Spleen (tissue), 11 donors: ENCODE data around the gene BOD1. TPM values are rescaled to one million over a fixed set of nuclear protein-coding genes. Genes with fewer than 3 reads are reported as not detected.

Experiments used
- DNase-seq: peaks from one replicate; pipeline ENCODE4 v3.0.0-alpha.2; 2020
- H3K27ac ChIP-seq, 8 donors: fragments of 200-600 bp; sonication (generic) in 7 of 8; 1 replicate in 4 of 8; 2 replicates in 4 of 8; pipeline versions ENCODE4 v1.5.0 to v1.8.0; 2016 to 2021; ENCODE audit warnings: inconsistent platforms in 4 of 8, mild to moderate bottlenecking in 4 of 8, moderate library complexity in 1 of 8
- H3K27me3 ChIP-seq, 7 donors: fragments of 200-600 bp; sonication (generic) in 6 of 7; replicated peaks in 1 of 7; 1 replicate in 4 of 7; 2 replicates in 3 of 7; pipeline versions ENCODE4 v1.5.0 to v1.8.0; 2016 to 2021; ENCODE audit warnings: inconsistent platforms in 3 of 7, mild to moderate bottlenecking in 1 of 7
- H3K36me3 ChIP-seq, 6 donors: fragments of 200-600 bp; sonication (generic) in 5 of 6; 1 replicate in 4 of 6; 2 replicates in 2 of 6; pipeline versions ENCODE4 v1.5.0 to v1.8.0; 2016 to 2021; ENCODE audit warnings: inconsistent platforms in 2 of 6
- H3K4me1 ChIP-seq, 6 donors: fragments of 200-600 bp; sonication (generic) in 5 of 6; 1 replicate in 3 of 6; 2 replicates in 3 of 6; pipeline versions ENCODE4 v1.5.0 to v1.8.0; 2016 to 2021; ENCODE audit warnings: inconsistent platforms in 3 of 6
- H3K4me3 ChIP-seq, 8 donors: fragments of 200-600 bp; sonication (generic) in 7 of 8; 1 replicate in 4 of 8; 2 replicates in 4 of 8; pipeline versions ENCODE4 v1.5.0 to v1.8.0; 2016 to 2021; ENCODE audit warnings: inconsistent platforms in 4 of 8, mild to moderate bottlenecking in 4 of 8, moderate library complexity in 2 of 8
- H3K9me3 ChIP-seq, 8 donors: fragments of 200-600 bp; sonication (generic) in 7 of 8; 1 replicate in 4 of 8; 2 replicates in 4 of 8; pipeline versions ENCODE4 v1.5.0 to v1.8.0; 2016 to 2021; ENCODE audit warnings: inconsistent platforms in 4 of 8
- POLR2A ChIP-seq, 3 donors: fragments of 450-650 bp; IDR thresholded peaks; one replicate each; pipeline ENCODE4 v1.5.1; 2017; ENCODE audit warnings: antibody characterized with exemption in 3 of 3, mild to moderate bottlenecking in 1 of 3
- POLR2AphosphoS5 ChIP-seq, 3 donors: sonication (generic); formaldehyde crosslinking; IDR thresholded peaks; one replicate each; pipeline ENCODE4 v1.5.1; 2017; ENCODE audit warnings: antibody characterized with exemption in 3 of 3
- WGBS, 5 donors: extraction: QIAGEN DNeasy Blood & Tissue Kit in 3 of 5; methylation state at CpG; one replicate each; pipeline versions ENCODE4 v1.1.5 to v1.1.7; 2013 to 2018; 5-methylcytosine and 5-hydroxymethylcytosine counted together
- intact Hi-C: fragments of 100-400 bp; cut with DNase I; formaldehyde crosslinking; loops from one replicate; pipeline ENCODE4 v1.15.0; 2023; ENCODE audit warnings: low total_unique reads
- polyA plus RNA-seq, 3 donors: library from polyadenylated mRNA; stranded (reverse); fragments of 200-250 nt; gene quantifications; one replicate each; pipeline ENCODE4 v1.2.1, GENCODE V29; 2013
- total RNA-seq, 7 donors: library from RNA; depleted of rRNA in 3 of 7; stranded (reverse); fragments of >200 nt in 3 of 7; fragmentation: NEBNext Ultra II Directional in 4 of 7; extraction: Animal tissue kit (Norgen Biotek cat#: 25700) in 4 of 7; gene quantifications; one replicate each; pipeline versions ENCODE4 v1.1.0 to v1.2.1, GENCODE V29; 2016 to 2021
- TF ChIP-seq, protein P1 (sequence below), 11 experiments: fragments of 200-600 bp in 7 of 11; fragments of 450-650 bp in 4 of 11; sonication (generic) in 4 of 11; IDR thresholded peaks in 8 of 11; conservative IDR thresholded peaks in 3 of 11; 1 replicate in 7 of 11; 2 replicates in 4 of 11; pipeline versions ENCODE4 v1.4.0 to v1.8.0; 2016 to 2021; ENCODE audit warnings: antibody characterized with exemption in 11 of 11, inconsistent platforms in 4 of 11, mild to moderate bottlenecking in 1 of 11
- donor health status: healthy with polysubstance abuse.
- donor health status: DM: no; HTN: no; CAD: no; lungs with moderate emphysema.
- donor health status: DM: no; HTN: no; CAD: no.
- donor health status: Bipolar disorder and iron deficiency.
- donor health status: healthy.
- donor health status: DM: no; HTN: no; CAD: no.
- donor health status: DM: yes; HTN: yes; CAD: no.

BOD1 gene
- total and polyA plus RNA-seq, 10 donors, result 28.1 to 40.5 (median 31.6) TPM

DNA sequence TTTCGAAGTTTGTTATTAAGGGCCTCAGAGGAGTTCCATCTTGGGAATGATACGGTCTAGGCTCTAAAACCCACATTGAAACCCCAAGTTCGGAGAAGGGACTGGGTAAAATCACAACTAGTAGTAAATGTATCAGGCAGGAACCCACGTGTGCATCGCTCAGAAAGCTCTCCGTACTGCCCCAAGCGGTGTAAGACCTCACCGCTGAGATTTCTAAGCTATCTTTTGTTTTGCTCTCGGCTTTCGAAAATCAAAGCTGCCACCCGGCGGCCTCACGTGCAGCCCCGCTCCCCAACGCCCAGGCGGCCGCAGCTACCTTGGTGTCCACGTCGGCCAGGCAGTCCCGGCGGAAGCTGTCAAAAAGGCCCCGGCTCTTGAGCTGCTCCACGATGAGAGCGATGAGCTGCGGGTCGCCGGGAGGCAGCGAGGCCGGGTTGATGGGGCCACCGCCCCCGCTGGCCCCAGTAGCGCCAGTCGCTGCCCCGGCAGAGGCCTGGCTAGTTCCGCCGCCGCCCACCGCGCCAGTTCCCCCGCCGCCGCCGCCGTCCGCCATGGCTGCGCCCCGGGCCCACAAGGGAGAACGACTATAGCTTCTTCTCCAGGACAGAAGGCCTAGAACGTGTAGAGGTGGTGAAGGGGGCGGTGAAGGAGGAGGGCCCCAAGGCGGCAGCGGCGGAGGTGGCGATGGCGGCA is 420 bp downstream of the BOD1 start:
- intact Hi-C loops, result loop anchor here (5.0 kb wide), 1 partner anchor 696 kb away; no protein-coding TSS in a partner anchor
- Histone ChIP-seq H3K4me3 (peak overlapping the region; percentile 86 to 99 (median 94)), H3K27me3 (no peaks in the 10 kb centered on the region), H3K36me3 (peaks cover 0 to 29% (median 18%) of the 10 kb centered on the region in 6 donors), H3K27ac (peak overlapping the region; percentile 90 to 97 (median 94)), H3K4me1 (peaks cover 24 to 75% (median 42%) of the 10 kb centered on the region in 6 donors), H3K9me3 (no peaks in the 10 kb centered on the region)
- 0 to 1% (median 0%) methylated on average over 19 to 55 of the region's 55 CpGs for WGBS, 5 donors
- TF ChIP-seq POLR2AphosphoS5 (IDR thresholded peaks at IDR 0.05), result peak in 1 of 3 donors; percentile 68
- TF ChIP-seq, protein P1, sequence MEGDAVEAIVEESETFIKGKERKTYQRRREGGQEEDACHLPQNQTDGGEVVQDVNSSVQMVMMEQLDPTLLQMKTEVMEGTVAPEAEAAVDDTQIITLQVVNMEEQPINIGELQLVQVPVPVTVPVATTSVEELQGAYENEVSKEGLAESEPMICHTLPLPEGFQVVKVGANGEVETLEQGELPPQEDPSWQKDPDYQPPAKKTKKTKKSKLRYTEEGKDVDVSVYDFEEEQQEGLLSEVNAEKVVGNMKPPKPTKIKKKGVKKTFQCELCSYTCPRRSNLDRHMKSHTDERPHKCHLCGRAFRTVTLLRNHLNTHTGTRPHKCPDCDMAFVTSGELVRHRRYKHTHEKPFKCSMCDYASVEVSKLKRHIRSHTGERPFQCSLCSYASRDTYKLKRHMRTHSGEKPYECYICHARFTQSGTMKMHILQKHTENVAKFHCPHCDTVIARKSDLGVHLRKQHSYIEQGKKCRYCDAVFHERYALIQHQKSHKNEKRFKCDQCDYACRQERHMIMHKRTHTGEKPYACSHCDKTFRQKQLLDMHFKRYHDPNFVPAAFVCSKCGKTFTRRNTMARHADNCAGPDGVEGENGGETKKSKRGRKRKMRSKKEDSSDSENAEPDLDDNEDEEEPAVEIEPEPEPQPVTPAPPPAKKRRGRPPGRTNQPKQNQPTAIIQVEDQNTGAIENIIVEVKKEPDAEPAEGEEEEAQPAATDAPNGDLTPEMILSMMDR (IDR thresholded peaks at IDR 0.05 in 8 of 11, conservative IDR thresholded peaks at IDR 0.05 in 3 of 11), result peak; percentile 13 to 76 (median 63)
- no peak for TF ChIP-seq POLR2A (IDR thresholded peaks at IDR 0.05)
- peak; percentile 93 for DNase-seq

DNA sequence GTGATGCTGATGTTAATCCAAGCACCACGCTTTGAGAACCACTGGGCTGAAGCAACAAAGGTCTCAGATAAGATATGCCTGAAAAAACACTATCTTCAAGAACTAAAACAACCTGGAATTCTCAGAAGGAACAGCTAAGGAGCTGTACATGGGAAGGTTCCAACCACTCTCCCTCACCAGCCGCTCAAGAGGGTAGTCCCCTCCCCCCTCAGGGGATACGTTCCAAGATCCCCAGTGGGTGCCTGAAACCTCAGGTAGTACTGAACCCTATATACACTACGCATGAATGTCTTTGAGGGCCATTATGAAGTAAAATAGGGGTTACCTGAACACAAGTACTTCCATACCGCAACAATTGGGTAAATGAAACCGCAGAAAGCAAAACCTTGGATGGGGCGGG is 1.9 kb downstream of the BOD1 start:
- Histone ChIP-seq H3K4me3 (peak overlapping the region in 3 of 8 donors; percentile 86 to 99 (median 95)), H3K27ac (no peak overlapping the region), H3K4me1 (peaks cover 24 to 75% (median 42%) of the 10 kb centered on the region in 6 donors), H3K36me3 (peaks cover 0 to 43% (median 30%) of the 10 kb centered on the region in 6 donors), H3K27me3 (no peaks in the 10 kb centered on the region), H3K9me3 (no peaks in the 10 kb centered on the region)
- no peak for DNase-seq
- no peak for TF ChIP-seq POLR2A (IDR thresholded peaks at IDR 0.05)
- TF ChIP-seq POLR2AphosphoS5 (IDR thresholded peaks at IDR 0.05), result no peak
- TF ChIP-seq, protein P1 (IDR thresholded peaks at IDR 0.05 in 8 of 11, conservative IDR thresholded peaks at IDR 0.05 in 3 of 11), result no peak
- 84 to 94% (median 90%) methylated on average over 7 of the region's 7 CpGs for WGBS, 5 donors
- intact Hi-C loops, result no loop called here

DNA sequence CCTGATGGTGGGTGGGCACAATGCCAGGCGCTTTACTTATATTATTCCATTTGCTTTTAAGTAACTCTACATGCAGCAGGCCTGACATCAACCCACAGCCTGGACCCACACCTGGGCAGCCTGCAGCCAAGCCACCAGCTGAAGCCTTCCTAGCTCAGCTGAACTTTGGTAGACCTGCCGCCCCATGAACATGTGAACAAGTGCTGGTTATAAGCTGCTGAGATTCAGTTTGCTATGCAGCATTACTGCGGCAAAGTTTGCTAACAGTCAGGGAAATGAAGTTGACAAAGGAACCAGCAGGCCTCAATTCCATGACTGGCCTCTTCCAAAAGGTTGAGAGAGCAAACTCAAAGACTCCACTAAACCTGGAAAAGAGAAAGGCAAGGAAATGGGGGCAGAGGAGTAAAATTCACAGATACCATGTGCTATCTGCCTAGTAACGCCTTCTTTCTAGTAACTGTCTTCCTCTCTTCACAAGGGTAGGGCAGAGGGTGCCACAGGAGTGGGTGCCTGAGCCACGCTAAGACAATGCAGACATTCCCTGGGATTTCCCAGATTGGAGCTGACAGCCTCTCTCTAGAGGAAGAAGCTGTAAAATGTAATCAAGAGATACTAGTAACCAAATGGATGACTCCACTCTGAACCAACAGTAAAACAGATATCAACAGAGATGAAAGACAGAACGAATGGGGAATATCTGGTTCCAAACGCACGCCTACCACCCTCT is 2.9 kb downstream of the BOD1 start:
- TF ChIP-seq POLR2A (IDR thresholded peaks at IDR 0.05) (no peak), POLR2AphosphoS5 (IDR thresholded peaks at IDR 0.05) (no peak)
- TF ChIP-seq, protein P1 (IDR thresholded peaks at IDR 0.05 in 8 of 11, conservative IDR thresholded peaks at IDR 0.05 in 3 of 11), result no peak
- intact Hi-C loops, result no loop called here
- no peak for DNase-seq
- WGBS, 5 donors, result 84 to 97% (median 90%) methylated on average over 8 of the region's 8 CpGs
- Histone ChIP-seq H3K36me3 (peaks cover 0 to 53% (median 38%) of the 10 kb centered on the region in 6 donors), H3K4me3 (no peak overlapping the region), H3K4me1 (peaks cover 24 to 65% (median 38%) of the 10 kb centered on the region in 6 donors), H3K9me3 (no peaks in the 10 kb centered on the region), H3K27ac (no peak overlapping the region), H3K27me3 (no peaks in the 10 kb centered on the region)

DNA sequence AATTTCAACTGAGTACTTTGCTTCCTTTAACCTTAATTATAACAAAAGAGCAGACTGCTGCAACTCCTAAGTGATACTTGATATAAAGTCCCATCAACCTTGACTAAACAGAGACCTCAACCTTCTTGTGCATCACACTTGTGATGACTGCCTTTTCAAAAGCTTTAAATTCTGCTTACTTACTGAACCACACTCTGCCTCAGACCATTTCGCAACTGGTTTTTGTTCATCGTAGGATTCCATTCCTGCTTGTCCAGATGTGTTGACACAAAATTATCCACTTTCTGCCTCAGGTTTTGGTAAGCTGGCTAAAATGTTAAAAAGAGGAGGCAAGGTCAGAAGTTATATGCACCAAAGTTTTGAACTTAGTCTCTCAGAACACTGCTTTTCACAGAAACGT is 3.5 kb downstream of the BOD1 start:
- DNase-seq, result no peak
- H3K27ac ChIP-seq, result no peak overlapping the region
- no peak overlapping the region for H3K4me3 ChIP-seq
- intact Hi-C loops, result no loop called here
- peaks cover 0 to 60% (median 44%) of the 10 kb centered on the region in 6 donors for H3K36me3 ChIP-seq
- H3K4me1 ChIP-seq, result peaks cover 24 to 60% (median 38%) of the 10 kb centered on the region in 6 donors
- no peak for TF ChIP-seq POLR2AphosphoS5 (IDR thresholded peaks at IDR 0.05)
- H3K9me3 ChIP-seq, result no peaks in the 10 kb centered on the region
- 69 to 86% (median 77%) methylated on average over 3 of the region's 3 CpGs for WGBS, 5 donors
- H3K27me3 ChIP-seq, result no peaks in the 10 kb centered on the region
